Measurements from ENCODE around the gene SEMA3F.
"Not testable (repeated sequence)": the region's sequence is repeated elsewhere in the genome, so short reads cannot be mapped to it uniquely, and the experiment has no call there.

SEMA3F gene

DNA sequence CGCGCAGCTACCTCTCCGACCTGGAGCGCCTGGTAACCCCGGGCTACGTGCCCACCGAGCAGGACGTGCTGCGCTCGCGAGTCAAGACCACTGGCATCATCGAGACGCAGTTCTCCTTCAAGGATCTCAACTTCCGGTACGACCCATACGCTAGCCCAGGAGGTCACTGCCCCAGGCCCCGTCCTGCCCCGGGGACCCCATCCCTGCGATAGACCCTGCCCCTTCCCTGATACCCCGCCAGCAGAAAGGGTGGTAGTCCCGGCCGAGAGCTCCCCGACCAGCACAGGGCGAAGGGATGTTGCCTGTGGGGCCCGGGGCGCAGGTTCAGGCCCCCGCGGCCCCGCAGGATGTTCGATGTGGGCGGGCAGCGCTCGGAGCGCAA is 38.6 kb downstream of the SEMA3F start:
- no peak for DNase-seq (ENCODE audit: low read depth)

- no peak for DNase-seq (ENCODE audit: low read depth)
Observed at GRCh38 chr3:50194128-50194902, 39.2 kb downstream of the SEMA3F start.

- no peak for DNase-seq (ENCODE audit: low read depth)
Observed at GRCh38 chr3:50194903-50195500, 39.9 kb downstream of the SEMA3F start.

DNA sequence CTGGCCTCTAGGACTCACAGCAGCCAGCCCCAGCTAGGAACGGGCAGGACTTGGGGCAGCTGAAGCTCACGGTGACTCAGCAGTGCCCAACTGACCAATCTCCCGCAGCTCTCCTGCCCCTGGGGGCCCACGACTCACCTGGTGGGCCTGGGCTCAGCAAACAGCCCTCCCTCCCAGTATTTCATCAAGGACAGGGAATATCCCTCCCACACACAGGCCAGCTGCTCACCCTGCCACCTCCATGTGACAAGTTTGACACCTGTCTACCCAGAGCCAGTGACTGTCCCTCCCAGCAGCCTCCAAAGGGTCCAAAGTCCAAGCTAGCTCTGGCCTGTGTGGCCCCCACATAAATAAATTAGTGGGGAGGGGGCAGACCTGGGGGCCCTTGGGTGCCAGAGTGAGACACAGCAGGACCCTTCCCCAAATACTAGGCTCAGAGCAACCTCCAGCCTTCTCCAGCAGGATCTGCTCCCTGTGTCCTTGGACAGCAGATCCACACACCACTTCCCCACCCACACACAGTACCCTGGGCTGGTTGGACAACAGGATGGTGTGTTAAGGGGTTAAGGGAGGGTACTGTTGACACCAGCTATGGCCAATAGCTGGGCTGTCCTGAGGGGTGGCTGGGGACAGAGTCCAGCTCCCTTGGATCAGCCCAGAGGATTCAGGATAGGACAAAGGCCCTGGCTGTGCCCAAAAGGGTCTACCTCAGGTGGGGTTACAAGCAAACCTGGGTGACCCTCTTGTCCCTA is 40.6 kb downstream of the SEMA3F start:
- no peak for DNase-seq (ENCODE audit: low read depth)

DNA sequence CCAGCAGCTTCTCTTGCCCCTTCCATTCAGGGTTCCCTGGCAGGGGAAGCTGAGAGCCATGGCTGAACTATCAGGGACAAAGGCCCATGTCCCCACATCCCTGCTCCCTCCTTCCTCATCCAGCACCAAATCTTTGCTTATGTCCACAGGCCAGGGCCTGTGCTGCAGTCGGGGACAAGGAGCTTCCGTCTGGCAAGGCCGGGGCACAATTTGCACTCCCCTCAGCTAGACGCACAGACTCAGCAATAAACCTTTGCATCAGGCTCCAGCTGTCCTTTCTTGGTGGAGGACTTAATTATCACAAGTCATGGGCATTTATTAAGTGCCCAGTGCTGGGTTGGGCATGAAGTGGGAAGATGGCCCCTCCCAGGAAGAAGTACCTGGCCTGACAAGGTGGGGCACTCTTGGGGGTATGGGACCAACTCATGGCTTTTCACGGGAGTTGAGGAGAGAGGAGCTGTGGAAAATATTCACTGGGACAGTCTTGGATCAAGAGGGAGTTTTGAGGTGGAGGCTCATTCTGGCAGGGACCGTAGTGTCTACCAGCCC is 41.2 kb downstream of the SEMA3F start:
- DNase-seq (ENCODE audit: low read depth): no peak

- no peak for DNase-seq (ENCODE audit: low read depth)
Observed at GRCh38 chr3:50201573-50202315, 46.6 kb downstream of the SEMA3F start.

- DNase-seq (ENCODE audit: low read depth): no peak
Observed at GRCh38 chr3:50202353-50203112, 47.4 kb downstream of the SEMA3F start.

DNA sequence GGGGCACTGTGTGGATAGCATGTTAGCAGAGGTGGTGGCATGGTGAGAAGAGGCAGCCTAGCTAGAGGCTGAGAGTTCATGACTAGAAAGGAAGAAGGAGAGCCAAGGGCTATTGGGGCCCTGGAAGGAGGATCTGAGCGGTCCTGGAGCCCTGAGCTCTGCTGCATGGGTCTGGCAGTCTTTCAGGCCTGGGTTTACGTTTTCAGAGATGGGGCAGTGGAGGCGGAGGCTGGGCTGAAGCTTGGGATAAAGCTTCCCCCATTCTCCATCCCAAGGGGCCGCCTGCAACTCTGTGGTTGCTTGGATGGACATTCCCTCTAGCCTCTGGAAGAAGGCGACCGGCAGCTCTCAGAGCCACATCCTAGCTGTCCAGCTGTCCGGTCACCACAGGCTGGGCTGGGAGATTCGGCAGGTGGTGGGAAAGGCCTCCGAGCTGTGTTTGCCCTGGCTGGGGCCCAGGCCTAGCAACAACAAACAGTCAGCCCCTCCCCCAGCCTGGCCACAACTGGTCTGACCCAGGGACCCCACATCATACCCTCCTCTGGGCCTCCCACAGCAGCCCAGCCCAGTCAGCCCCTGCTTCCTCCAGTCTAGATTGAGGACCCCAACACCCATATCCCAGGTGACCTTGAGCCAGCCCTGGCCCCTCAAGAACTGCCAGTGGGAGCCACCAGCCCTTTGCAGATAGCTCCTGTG is 48.1 kb downstream of the SEMA3F start:
- DNase-seq (ENCODE audit: low read depth): no peak

DNA sequence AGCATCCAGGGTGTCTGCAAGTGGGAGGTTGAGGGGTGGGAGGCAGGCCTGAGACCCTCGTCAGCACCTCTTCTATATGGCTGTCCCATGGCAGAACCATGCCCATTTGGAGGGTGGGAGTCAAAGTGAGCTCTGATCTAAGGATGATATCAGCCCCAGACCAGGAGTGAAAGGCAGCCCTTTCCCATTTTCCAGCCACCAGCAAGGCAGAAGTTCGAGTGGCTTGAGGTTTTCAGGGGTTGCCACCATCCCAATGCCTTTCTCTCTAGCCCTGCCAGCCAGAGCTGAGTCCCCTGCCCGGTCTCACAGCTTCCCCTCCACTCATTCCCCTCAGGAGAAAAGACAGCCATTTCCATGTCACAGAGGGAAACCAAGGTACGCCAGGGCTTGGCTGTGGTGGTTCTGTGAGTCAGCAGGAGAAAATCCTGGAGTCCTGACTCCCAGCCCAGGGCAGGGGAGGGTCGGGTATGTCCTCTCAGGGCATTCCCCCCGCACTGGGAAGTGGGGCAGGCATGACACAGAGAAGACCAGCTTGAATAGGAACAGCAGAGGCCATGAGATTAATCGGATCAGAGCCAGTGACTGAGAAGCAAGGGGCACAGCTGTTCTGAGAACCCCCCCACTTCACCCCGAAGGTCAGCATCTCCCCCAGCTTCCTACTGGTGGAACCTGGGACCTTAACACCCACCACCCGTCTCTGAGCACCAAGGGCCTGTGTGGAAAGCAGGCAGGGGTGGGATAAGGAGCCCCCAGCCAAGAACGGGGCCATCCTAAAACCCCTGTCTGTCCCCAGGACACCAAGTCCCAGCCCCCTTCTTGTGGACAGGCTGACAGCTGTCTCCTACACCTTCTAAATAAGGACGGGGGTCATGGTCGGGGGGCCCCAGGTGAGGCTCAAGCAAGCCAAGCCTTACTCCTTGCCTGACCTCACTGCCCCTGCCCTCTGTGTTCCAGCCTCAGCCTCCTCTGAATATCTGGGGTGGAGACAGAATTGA is 49.0 kb downstream of the SEMA3F start:
- DNase-seq (ENCODE audit: low read depth): no peak

DNA sequence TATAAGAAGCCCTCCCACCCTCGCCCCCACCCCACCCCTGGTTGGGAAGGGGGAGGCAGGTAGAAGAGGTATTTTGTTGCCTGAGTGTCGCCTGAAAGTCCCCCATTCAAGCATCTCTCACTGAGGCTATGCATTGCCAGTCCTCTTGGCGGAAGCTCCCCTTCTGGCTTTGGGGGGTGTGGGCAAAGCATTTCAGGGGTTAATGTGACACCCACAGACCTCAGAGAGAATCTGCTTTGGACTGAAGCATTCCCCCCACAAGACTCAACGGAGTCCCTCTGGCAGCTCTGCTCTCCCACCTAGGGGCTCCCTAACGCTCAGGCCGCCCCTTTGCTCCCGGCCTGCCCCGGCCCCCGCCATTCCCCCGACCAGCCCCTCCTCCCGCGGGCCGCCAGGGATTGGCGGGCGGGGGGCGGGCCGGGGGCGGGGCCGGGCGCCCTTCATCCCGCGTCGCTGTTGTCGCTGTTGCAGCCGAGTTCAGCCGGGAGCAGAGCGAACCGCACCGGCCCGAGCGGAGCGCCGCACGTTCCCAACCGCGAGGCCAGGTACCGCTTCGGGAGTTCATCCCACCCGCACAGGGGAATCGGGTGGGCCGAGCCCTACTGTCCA is 49.8 kb downstream of the SEMA3F start, which contains the start of gene SLC38A3:
Gene SLC38A3, plus strand, starts transcription at position 468 of the 609 bp plus-strand sequence. CDS start 8,929 bp downstream, outside the sequence.
- no peak for DNase-seq (ENCODE audit: low read depth)

GRCh38 chr3:50205413-50206276 is 50.5 kb downstream of the SEMA3F start:
- DNase-seq (ENCODE audit: low read depth): no peak

GRCh38 chr3:50207359-50208042 is 52.4 kb downstream of the SEMA3F start:
- no peak for DNase-seq (ENCODE audit: low read depth)

- DNase-seq (ENCODE audit: low read depth): no peak
Observed at GRCh38 chr3:50208677-50209344, 53.7 kb downstream of the SEMA3F start.

DNA sequence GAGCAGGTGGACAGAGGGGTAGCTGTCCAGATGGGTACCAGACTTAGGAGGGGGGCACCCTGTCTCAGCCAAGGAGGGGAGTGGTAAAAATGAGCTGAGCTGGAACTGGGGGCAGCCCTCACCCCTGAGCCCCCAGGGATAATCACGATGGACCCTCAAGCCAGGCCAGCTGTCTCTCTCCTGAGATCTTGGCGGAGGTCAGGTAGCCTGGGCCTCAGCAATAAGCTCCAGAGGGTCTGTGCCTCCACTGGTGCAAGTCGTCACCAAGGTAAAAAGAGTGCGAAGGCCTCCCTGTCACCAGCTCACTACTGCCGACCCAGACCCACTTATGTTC is 55.0 kb downstream of the SEMA3F start:
- no peak for DNase-seq (ENCODE audit: low read depth)

GRCh38 chr3:50210510-50211367 is 55.6 kb downstream of the SEMA3F start:
- no peak for DNase-seq (ENCODE audit: low read depth)

- not testable (repeated sequence) for DNase-seq (ENCODE audit: low read depth)
Observed at GRCh38 chr3:50211368-50211717, 56.2 kb downstream of the SEMA3F start.
